HepG2 (cell line): ENCODE measurements around the gene ALG9. TPM values are rescaled to one million over a fixed set of nuclear protein-coding genes. Genes with fewer than 3 reads are reported as not detected.

Source experiments
- ATAC-seq: fragments of 200-7000 bp; cut with Tn5 transposase; 3 replicates; pipeline ENCODE4 v1.9.1; 2020; ENCODE audit warnings: mild to moderate bottlenecking, moderate library complexity
- BruUV-seq: library from RNA; stranded (reverse); fragments of 400-500 nt; replicated peaks from 2 replicates; lab custom pipeline; 2021; lab: Mats Ljungman, UMichigan
- CTCF ChIA-PET: fragments of 300-600 bp; formaldehyde crosslinking; extraction: SDS; loops from one replicate; lab custom pipeline; 2021; ENCODE audit warnings: low total read pairs, inconsistent platforms, low intra/inter-chr PET ratio; lab: Yijun Ruan, JAX
- POLR2A ChIA-PET: fragments of 350-600 bp; sonication (Branson Sonifier 250); formaldehyde crosslinking; loops from one replicate; lab custom pipeline; 2020; ENCODE audit warnings: antibody characterized with exemption, inconsistent platforms; lab: Yijun Ruan, JAX
- DNase-seq: peaks from one replicate; pipeline ENCODE4 v3.0.0-alpha.2; 2015; ENCODE audit warnings: low spot score
- FAIRE-seq: peaks from 3 replicates; lab custom pipeline; 2011; peaks lifted over from hg19 to GRCh38; lab: Jason Lieb, UNC
- H2AFZ ChIP-seq: one replicate; pipeline ENCODE4 v1.6.1; 2011; ENCODE audit warnings: low read length, inconsistent platforms
- H3K27ac ChIP-seq: fragments of 300-600 bp; 3 replicates; pipeline ENCODE4 v1.8.0; 2011; ENCODE audit warnings: mixed run types, mild to moderate bottlenecking, mixed read lengths, low read length, inconsistent platforms; ENCODE audit not compliant: insufficient read depth; ENCODE audit errors: extremely low read length
- H3K27me3 ChIP-seq, 2 experiments: fragments of 200-600 bp in 1 of 2; 2 replicates in 1 of 2; 3 replicates in 1 of 2; pipeline versions ENCODE4 v1.6.0 to v1.8.0; 2011; ENCODE audit warnings: low read length in 2 of 2, mild to moderate bottlenecking in 2 of 2, moderate library complexity in 2 of 2, inconsistent platforms in 1 of 2; ENCODE audit not compliant: insufficient read depth in 2 of 2, control insufficient read depth in 1 of 2
- H3K36me3 ChIP-seq, 2 experiments: fragments of 200-600 bp in 1 of 2; replicated peaks in 1 of 2; 2 replicates in 1 of 2; 3 replicates in 1 of 2; pipeline versions ENCODE4 v1.5.1 to v1.8.0; 2011; ENCODE audit warnings: low read length in 2 of 2, inconsistent platforms in 1 of 2; ENCODE audit not compliant: insufficient read depth in 2 of 2, control insufficient read depth in 1 of 2
- H3K4me1 ChIP-seq: 2 replicates; pipeline ENCODE4 v1.5.1; 2012; ENCODE audit warnings: low read length, inconsistent platforms; ENCODE audit not compliant: insufficient read depth
- H3K4me2 ChIP-seq: 2 replicates; pipeline ENCODE4 v1.6.0; 2011; ENCODE audit warnings: low read depth, low read length, inconsistent platforms
- H3K4me3 ChIP-seq, 3 experiments: fragments of 200-600 bp in 1 of 3; sonication (generic), shearing (Covaris generic) in 1 of 3; replicated peaks in 1 of 3; 2 replicates each; pipeline ENCODE4 v1.5.1; 2011 to 2016; ENCODE audit warnings: low read length in 3 of 3, inconsistent platforms in 2 of 3, low read depth in 2 of 3, mild to moderate bottlenecking in 2 of 3, control low read depth in 1 of 3, mixed read lengths in 1 of 3; ENCODE audit not compliant: insufficient read depth in 1 of 3
- H3K79me2 ChIP-seq: one replicate; pipeline ENCODE4 v1.6.1; 2011; ENCODE audit warnings: low read length, inconsistent platforms; ENCODE audit not compliant: insufficient read depth
- H3K9ac ChIP-seq: 2 replicates; pipeline ENCODE4 v1.6.0; 2011; ENCODE audit warnings: mild to moderate bottlenecking, low read depth, low read length, inconsistent platforms; ENCODE audit not compliant: insufficient read depth
- H3K9me3 ChIP-seq: 2 replicates; pipeline ENCODE4 v1.5.1; 2012; ENCODE audit warnings: mild to moderate bottlenecking, low read length
- H4K20me1 ChIP-seq: 2 replicates; pipeline ENCODE4 v1.6.0; 2011; ENCODE audit warnings: inconsistent platforms, mild to moderate bottlenecking, low read length, moderate library complexity; ENCODE audit not compliant: insufficient read depth
- BHLHE40 ChIP-seq: IDR thresholded peaks from 2 replicates; pipeline ENCODE4 v1.6.1; 2011; ENCODE audit warnings: low read length, improper control_type of control experiment
- CBX1 ChIP-seq: IDR thresholded peaks from one replicate; pipeline ENCODE4 v1.6.1; 2016; ENCODE audit warnings: antibody characterized with exemption, low read depth
- LRRFIP1 ChIP-seq: sonication (generic); formaldehyde crosslinking; conservative IDR thresholded peaks from 2 replicates; pipeline ENCODE4 v1.4.0; 2020; ENCODE audit warnings: missing genetic modification reagents
- MXD4 ChIP-seq: IDR thresholded peaks from 2 replicates; pipeline ENCODE4 v1.6.1; 2016; ENCODE audit warnings: mild to moderate bottlenecking, missing biosample characterization, missing genetic modification reagents
- NR0B2 ChIP-seq: sonication (generic); formaldehyde crosslinking; IDR thresholded peaks from 2 replicates; pipeline ENCODE4 v1.4.0; 2020; ENCODE audit warnings: mild to moderate bottlenecking, missing genetic modification reagents
- POLR2A ChIP-seq, 2 experiments: IDR thresholded peaks; 2 replicates each; pipeline ENCODE4 v1.6.1; 2011; ENCODE audit warnings: low read depth in 2 of 2, low read length in 2 of 2, mild to moderate bottlenecking in 1 of 2, moderate library complexity in 1 of 2; ENCODE audit not compliant: insufficient read depth in 1 of 2
- RFXAP ChIP-seq: sonication (generic); formaldehyde crosslinking; IDR thresholded peaks from 2 replicates; pipeline ENCODE4 v1.4.0; 2020; ENCODE audit warnings: missing genetic modification reagents, borderline replicate concordance
- RNF2 ChIP-seq: fragments of 450-650 bp; conservative IDR thresholded peaks from 2 replicates; pipeline ENCODE4 v1.6.1; 2016; ENCODE audit warnings: low read depth
- SMAD9 ChIP-seq: sonication (generic); formaldehyde crosslinking; IDR thresholded peaks from 2 replicates; pipeline ENCODE4 v1.5.1; 2020; ENCODE audit warnings: mild to moderate bottlenecking, missing genetic modification reagents
- SP4 ChIP-seq: sonication (generic); formaldehyde crosslinking; IDR thresholded peaks from 2 replicates; pipeline ENCODE4 v1.8.1; 2023; ENCODE audit warnings: mild to moderate bottlenecking, missing genetic modification reagents
- TOE1 ChIP-seq: sonication (generic); formaldehyde crosslinking; IDR thresholded peaks from 2 replicates; pipeline ENCODE4 v1.4.0; 2020; ENCODE audit warnings: mild to moderate bottlenecking, missing genetic modification reagents
- ZNF230 ChIP-seq: sonication (generic); formaldehyde crosslinking; IDR thresholded peaks from 2 replicates; pipeline ENCODE4 v1.4.0; 2020; ENCODE audit warnings: mild to moderate bottlenecking, missing genetic modification reagents
- ZNF276 ChIP-seq: sonication (generic); formaldehyde crosslinking; IDR thresholded peaks from 2 replicates; pipeline ENCODE4 v1.4.0; 2020; ENCODE audit warnings: mild to moderate bottlenecking, low read depth, missing genetic modification reagents
- ZNF30 ChIP-seq: sonication (generic); formaldehyde crosslinking; IDR thresholded peaks from 2 replicates; pipeline ENCODE4 v1.5.0; 2020; ENCODE audit warnings: mild to moderate bottlenecking, missing genetic modification reagents
- ZNF724P ChIP-seq: sonication (generic); formaldehyde crosslinking; IDR thresholded peaks from 2 replicates; pipeline ENCODE4 v1.8.0; 2022; ENCODE audit warnings: missing genetic modification reagents, borderline replicate concordance
- ZNF747 ChIP-seq: sonication (generic); formaldehyde crosslinking; IDR thresholded peaks from 2 replicates; pipeline ENCODE4 v1.8.1; 2023; ENCODE audit warnings: missing genetic modification reagents, mild to moderate bottlenecking, borderline replicate concordance
- in situ Hi-C: cut with HindIII; loops from 2 replicates; pipeline ENCODE4 v1.10.0; 2017; ENCODE audit warnings: low pct_unique_long_range_greater_than_20kb; ENCODE audit not compliant: extremely low pct_ligation_motif_present
- intact Hi-C: fragments of 100-400 bp; cut with micrococcal nuclease; formaldehyde crosslinking; loops from one replicate; pipeline ENCODE4 v1.10.0; 2022; ENCODE audit not compliant: unreplicated experiment
- polyA plus RNA-seq, 8 experiments: library from polyadenylated mRNA; depleted of rRNA in 3 of 8; stranded (reverse) in 7 of 8; unstranded in 1 of 8; fragments of >200 nt; fragmentation: Illumina TruSeq in 4 of 8; extraction: Trizol in 4 of 8; gene quantifications; 2 replicates each; pipeline versions ENCODE4 v1.2.1 to v1.2.3, GENCODE V29; 2011 to 2016; ENCODE audit warnings: low read depth in 4 of 8, missing spikeins in 1 of 8, mixed read lengths in 1 of 8; ENCODE audit not compliant: insufficient read depth in 1 of 8
- total RNA-seq, 5 experiments: library from RNA; depleted of rRNA; stranded (reverse); fragments of >200 nt; fragmentation: Illumina TruSeq; extraction: Trizol; gene quantifications; 2 replicates each; pipeline ENCODE4 v1.2.3, GENCODE V29; 2016; ENCODE audit warnings: low read depth in 1 of 5
- TF ChIP-seq, protein P1 (sequence below): sonication (generic); formaldehyde crosslinking; IDR thresholded peaks from 2 replicates; pipeline ENCODE4 v1.5.0; 2020; ENCODE audit warnings: mild to moderate bottlenecking, low read depth, missing genetic modification reagents, borderline replicate concordance

Gene ALG9
- total and polyA plus RNA-seq, 2 of the 13 experiments (the other 11 are each of a cell fraction or from before 2014, with no cell fraction given) = 39.4 to 40.6 TPM

DNA sequence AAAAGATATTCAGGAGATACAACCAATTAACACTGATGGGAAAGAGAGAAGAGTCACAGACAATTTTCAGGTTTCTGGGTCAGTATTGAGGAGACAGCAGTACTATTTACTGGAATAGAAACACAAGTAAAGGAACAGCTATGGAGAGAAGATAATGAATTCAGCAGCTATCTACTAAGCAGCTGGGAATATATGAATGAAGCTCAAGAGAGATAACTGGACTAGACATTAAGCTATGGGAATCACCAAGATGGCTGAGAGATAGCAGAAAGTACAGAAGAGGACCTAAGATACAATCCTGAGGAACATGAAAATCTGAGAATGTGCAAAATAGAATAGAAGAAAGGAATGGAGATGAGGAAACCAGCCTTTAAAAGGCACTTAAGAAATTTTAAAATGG, 15.9 kb downstream of the ALG9 start:
- no peaks in the 10 kb centered on the region for H3K9me3 ChIP-seq
- ATAC-seq (no peak), FAIRE-seq (no peak)
- in situ Hi-C loops = no loop called here
- H3K4me2 ChIP-seq = no peak overlapping the region
- TF ChIP-seq RNF2 (no peak), ZNF230 (no peak), RFXAP (CRISPR knock-in tag) (no peak), CBX1 (no peak), BHLHE40 (no peak), ZNF724P (CRISPR knock-in tag) (no peak), SP4 (no peak), ZNF747 (no peak), MXD4 (CRISPR knock-in tag) (no peak), ZNF276 (no peak), LRRFIP1 (no peak), SMAD9 (no peak), POLR2A (IDR thresholded peaks at IDR 0.05; ENCODE audit: insufficient read depth in 1 of 2, low read depth in 2 of 2, low read length in 2 of 2) (no peak), TOE1 (CRISPR knock-in tag) (no peak), ZNF30 (no peak), NR0B2 (CRISPR knock-in tag) (no peak)
- TF ChIP-seq, protein P1, sequence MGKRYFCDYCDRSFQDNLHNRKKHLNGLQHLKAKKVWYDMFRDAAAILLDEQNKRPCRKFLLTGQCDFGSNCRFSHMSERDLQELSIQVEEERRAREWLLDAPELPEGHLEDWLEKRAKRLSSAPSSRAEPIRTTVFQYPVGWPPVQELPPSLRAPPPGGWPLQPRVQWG (CRISPR knock-in tag) = no peak
- TF ChIP-seq, all 625 proteins: peak for 0
- H3K27me3 ChIP-seq = no peaks in the 10 kb centered on the region
- H3K27ac ChIP-seq = no peak overlapping the region
- no TSS peak for BruUV-seq
- H3K9ac ChIP-seq = no peak overlapping the region
- no peaks in the 10 kb centered on the region for H4K20me1 ChIP-seq
- H2AFZ ChIP-seq = no peak overlapping the region
- ChIA-PET POLR2A (no interaction called here), CTCF (no interaction called here)
- DNase-seq = no peak
- 0 out of 2 replicates have a peak, but pooled peaks cover 4% of the 10 kb centered on the region for H3K4me1 ChIP-seq
- peaks cover 6 to 40% of the 10 kb centered on the region in 2 experiments; a peak in 3 of 5 replicates for H3K36me3 ChIP-seq
- H3K79me2 ChIP-seq = no peaks in the 10 kb centered on the region
- intact Hi-C loops = no loop called here
- H3K4me3 ChIP-seq = no peak overlapping the region
